ENCODE data around the gene SLC44A1.

The SLC44A1 gene

GRCh38 chr9:105236261-105236660, 8.2 kb upstream of the SLC44A1 start:
- no peak overlapping the region for H3K27ac ChIP-seq
- no peak overlapping the region for H3K4me3 ChIP-seq (ENCODE audit: low read depth, low read length)
- H3K9me3 ChIP-seq (ENCODE audit: severe bottlenecking): no peaks in the 10 kb centered on the region
- no peak for DNase-seq
- TF ChIP-seq, protein P1, sequence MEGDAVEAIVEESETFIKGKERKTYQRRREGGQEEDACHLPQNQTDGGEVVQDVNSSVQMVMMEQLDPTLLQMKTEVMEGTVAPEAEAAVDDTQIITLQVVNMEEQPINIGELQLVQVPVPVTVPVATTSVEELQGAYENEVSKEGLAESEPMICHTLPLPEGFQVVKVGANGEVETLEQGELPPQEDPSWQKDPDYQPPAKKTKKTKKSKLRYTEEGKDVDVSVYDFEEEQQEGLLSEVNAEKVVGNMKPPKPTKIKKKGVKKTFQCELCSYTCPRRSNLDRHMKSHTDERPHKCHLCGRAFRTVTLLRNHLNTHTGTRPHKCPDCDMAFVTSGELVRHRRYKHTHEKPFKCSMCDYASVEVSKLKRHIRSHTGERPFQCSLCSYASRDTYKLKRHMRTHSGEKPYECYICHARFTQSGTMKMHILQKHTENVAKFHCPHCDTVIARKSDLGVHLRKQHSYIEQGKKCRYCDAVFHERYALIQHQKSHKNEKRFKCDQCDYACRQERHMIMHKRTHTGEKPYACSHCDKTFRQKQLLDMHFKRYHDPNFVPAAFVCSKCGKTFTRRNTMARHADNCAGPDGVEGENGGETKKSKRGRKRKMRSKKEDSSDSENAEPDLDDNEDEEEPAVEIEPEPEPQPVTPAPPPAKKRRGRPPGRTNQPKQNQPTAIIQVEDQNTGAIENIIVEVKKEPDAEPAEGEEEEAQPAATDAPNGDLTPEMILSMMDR (IDR thresholded peaks at IDR 0.05; ENCODE audit: low read depth, low read length): no peak
- no peaks in the 10 kb centered on the region for H3K36me3 ChIP-seq
- H3K27me3 ChIP-seq (ENCODE audit: insufficient read depth, low read depth, severe bottlenecking): no peaks in the 10 kb centered on the region

- TF ChIP-seq, protein P1 (IDR thresholded peaks at IDR 0.05; ENCODE audit: low read depth, low read length): no peak
- no peaks in the 10 kb centered on the region for H3K9me3 ChIP-seq (ENCODE audit: severe bottlenecking)
- H3K27me3 ChIP-seq (ENCODE audit: insufficient read depth, low read depth, severe bottlenecking): no peaks in the 10 kb centered on the region
- no peak overlapping the region for H3K4me3 ChIP-seq (ENCODE audit: low read depth, low read length)
- no peak overlapping the region for H3K27ac ChIP-seq
- DNase-seq: no peak
- no peaks in the 10 kb centered on the region for H3K36me3 ChIP-seq
These were observed 7.2 kb upstream of the SLC44A1 start for GRCh38 chr9:105237246-105237645.

GRCh38 chr9:105238302-105238701, 6.1 kb upstream of the SLC44A1 start:
- no peak for DNase-seq

DNA sequence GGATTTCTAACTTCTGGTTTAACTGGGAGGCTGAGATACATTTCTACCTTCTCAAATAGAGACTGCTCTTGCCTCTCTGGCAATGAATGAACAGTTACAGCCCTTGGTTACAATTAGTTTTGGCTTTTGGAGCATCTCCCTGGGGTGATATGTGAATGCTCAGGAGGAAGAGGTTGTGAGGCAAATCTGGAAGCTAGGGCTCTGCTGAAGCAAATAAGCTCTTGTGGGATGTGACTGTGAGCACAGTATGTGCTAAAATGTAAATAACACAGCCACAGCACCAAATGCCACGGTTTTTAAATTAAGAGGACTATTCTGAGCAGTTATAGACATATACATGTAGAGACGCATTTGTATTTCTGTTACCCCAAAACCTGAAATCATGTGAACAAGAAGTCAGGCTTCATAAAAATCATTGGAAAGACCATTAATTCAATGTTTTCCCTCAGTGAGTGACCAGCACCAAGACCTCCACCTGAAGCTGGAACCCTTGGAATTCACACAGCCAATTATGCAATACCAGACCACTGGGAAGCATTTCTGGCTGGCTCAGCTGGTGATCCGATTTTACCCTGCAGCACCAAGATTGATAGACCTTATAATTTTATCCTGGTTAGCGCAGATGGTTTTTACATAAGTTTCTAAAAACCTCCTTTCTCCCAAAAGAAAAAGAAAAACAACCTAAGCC, 3.0 kb upstream of the SLC44A1 start:
- no peak for DNase-seq
- TF ChIP-seq, protein P1 (IDR thresholded peaks at IDR 0.05; ENCODE audit: low read depth, low read length): no peak

More at GRCh38 chr9:105238302-105238701, 6.1 kb upstream of the SLC44A1 start:
- H3K9me3 ChIP-seq (ENCODE audit: severe bottlenecking): no peaks in the 10 kb centered on the region
- no peak overlapping the region for H3K4me3 ChIP-seq (ENCODE audit: low read depth, low read length)
- no peaks in the 10 kb centered on the region for H3K27me3 ChIP-seq (ENCODE audit: insufficient read depth, low read depth, severe bottlenecking)
- no peak overlapping the region for H3K27ac ChIP-seq
- H3K36me3 ChIP-seq: no peaks in the 10 kb centered on the region
- TF ChIP-seq, protein P1 (IDR thresholded peaks at IDR 0.05; ENCODE audit: low read depth, low read length): no peak

GRCh38 chr9:105242062-105242461, 2.4 kb upstream of the SLC44A1 start:
- TF ChIP-seq, protein P1 (IDR thresholded peaks at IDR 0.05; ENCODE audit: low read depth, low read length): no peak
- no peaks in the 10 kb centered on the region for H3K9me3 ChIP-seq (ENCODE audit: severe bottlenecking)
- DNase-seq: no peak
- peak overlapping the region; percentile 30 for H3K4me3 ChIP-seq (ENCODE audit: low read depth, low read length)
- no peaks in the 10 kb centered on the region for H3K27me3 ChIP-seq (ENCODE audit: insufficient read depth, low read depth, severe bottlenecking)
- peak overlapping the region; percentile 28 for H3K27ac ChIP-seq
- peaks cover 3% of the 10 kb centered on the region; the same call in 1 of the 2 replicates for H3K36me3 ChIP-seq

More for the DNA sequence above, 3.0 kb upstream of the SLC44A1 start:
- H3K27me3 ChIP-seq (ENCODE audit: insufficient read depth, low read depth, severe bottlenecking): no peaks in the 10 kb centered on the region
- no peak overlapping the region for H3K4me3 ChIP-seq (ENCODE audit: low read depth, low read length)
- H3K36me3 ChIP-seq: peaks cover 3% of the 10 kb centered on the region; the same call in 1 of the 2 replicates
- no peaks in the 10 kb centered on the region for H3K9me3 ChIP-seq (ENCODE audit: severe bottlenecking)
- H3K27ac ChIP-seq: no peak overlapping the region; the same call in 1 of the 2 replicates
